M059J (cell line): Measurements from ENCODE around the gene CA10. TPM values are rescaled to one million over a fixed set of nuclear protein-coding genes. Genes with fewer than 3 reads are reported as not detected.

Experiments
- DNase-seq: peaks from one replicate; pipeline ENCODE4 v3.0.0-alpha.2; 2012; ENCODE audit warnings: low read depth
- total RNA-seq: library from RNA; depleted of rRNA; stranded (reverse); fragments of >200 nt; shearing (Covaris generic); gene quantifications from 2 replicates; pipeline ENCODE4 v1.2.3, GENCODE V29; 2014

The CA10 gene
- total RNA-seq, 1 experiment from 2014 or later, result not detected

DNA sequence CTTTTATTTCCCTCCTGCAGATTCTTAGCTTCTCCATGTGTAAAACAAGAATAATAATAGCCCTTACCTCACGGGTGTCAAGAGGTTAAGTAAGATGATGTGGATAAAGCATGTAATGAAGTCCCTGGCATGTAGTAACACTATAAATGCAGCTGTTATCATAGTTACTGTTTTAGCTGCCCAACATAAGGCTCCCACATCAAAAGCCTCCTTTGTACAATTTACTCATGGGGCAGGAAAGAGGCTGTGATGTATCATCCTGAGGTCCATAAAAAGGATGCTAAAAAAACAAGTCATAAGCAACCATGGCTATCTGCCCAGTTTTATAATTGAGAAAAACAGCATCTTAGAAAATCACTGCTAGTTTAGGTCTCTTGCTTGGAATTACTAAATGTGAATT, 339.7 kb downstream of the CA10 start:
- DNase-seq, result peak; percentile 25

DNA sequence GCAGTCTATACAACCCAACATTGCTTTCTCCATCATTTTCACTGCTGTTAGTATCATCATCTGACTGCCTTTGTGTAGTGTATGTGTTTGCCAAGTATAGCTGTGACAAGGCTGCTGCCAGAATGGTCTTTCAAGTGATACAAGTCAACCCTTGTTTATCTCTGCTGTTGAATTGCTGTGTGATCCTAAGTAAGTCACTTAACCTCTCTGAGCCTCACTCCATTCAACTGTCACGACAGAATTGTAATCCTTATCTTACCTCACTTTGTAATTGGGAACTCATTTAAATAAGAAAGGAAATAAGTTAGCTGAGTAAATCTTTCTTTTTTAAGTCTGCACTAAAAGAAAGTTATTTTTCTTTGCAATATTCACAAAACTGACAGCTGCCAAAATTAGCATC, 340.6 kb downstream of the CA10 start:
- no peak for DNase-seq

DNA sequence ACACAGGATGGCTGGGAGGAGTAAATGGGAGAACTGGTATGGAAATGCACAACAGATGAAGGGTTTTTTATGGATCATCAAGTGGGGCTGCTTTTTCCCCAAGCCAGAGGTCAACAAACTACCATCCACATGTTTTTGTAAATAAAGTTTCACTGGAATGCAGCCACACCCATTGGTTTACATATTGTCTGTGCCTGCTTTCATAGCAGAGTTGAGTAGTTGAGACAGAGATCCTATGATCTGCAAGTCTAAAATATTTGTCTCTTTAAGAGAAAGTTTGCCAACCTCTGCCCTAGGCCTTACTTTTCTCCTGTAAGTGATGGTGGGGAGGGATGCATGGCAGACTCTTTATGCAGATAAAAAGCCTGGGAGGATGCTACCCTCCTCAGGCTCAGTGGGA, 341.4 kb downstream of the CA10 start:
- DNase-seq, result no peak

DNA sequence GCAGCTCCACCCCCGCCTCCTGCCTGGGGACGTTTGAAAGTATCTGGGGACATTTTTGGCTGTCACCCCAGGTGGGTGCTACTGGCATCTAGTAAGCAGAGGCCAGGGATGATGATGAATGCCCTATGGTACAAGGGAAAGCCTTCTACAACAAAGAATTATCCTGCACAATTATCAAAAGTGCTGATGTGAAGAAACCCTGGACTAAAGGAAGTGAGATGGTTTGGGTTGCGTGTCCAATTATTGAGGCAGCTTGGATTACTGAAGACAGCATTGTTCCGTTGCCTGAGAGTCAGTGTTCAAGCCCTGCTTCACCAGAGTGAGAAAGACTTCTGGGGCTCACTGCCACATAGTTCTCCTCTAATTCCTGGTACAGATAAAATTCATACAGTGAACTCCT, 343.4 kb downstream of the CA10 start:
- no peak for DNase-seq

DNA sequence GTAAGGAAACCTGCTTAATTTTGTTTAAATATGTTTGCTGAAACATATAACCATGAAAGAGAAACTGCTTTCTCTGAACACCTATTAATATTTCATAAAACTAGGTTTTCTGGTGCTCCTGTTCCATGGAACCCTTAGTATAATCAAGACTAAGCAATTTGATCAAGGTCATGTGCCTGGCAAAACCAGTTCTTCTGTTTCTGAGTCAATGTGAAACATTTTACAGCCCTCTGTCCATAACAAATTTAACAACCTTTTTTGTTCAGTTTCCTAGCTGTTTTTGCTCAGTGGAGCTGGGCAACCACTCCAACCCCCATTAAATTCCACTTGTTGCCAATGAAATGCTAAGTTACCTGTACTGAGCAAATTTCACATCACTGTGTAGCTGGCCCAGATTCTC, 344.0 kb downstream of the CA10 start:
- DNase-seq, result no peak

DNA sequence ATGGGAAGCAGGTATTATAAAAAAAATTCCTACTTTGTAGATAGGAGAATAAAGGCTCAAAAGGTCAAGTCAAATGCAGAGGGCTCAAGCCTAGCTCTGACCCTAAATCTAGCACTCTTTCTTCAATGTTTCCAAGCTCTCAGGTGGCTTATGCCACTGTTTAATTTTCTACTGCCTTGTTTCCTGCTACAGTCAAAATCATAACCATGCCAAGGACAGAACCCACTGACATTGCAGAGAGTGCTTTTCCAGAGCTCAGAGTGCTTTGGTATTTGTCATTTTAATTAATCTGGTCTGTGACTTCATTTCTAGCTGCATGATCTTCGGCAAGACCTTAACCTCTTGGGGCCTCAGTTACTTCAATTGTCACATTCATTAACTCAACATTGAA, 344.7 kb downstream of the CA10 start:
- DNase-seq, result no peak

DNA sequence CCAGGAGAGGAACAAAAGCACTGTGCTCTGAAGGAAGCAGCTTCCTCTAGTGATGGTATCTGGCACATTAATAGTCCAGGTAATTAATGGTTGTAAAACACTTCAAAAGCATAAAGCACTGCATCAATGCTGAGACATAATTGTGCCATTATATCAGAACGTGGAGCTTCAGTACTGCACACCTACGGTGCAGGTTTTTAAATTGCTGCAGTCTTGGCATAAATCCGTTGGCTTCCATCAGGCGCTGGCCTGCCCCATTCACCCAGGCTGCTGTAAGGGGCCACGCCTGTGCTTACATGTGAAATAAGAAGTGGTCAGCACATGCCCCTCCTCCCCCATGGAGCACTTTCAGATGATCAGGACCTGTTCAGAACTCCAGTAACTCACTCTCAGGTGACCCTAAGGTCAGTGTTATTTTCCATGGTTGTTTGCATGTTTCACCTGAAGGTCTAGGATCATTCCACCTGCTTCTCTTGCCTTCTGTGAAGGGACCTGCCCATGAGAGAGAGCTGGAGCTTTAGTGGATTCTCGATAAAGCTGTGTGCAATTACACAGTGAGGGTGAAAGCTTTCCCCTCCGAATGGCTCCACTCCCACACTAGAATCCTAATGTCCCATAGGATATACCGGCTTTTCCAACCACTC, 345.3 kb downstream of the CA10 start:
- DNase-seq, result no peak

- no peak for DNase-seq
Observed at GRCh38 chr17:51807460-51807859, 351.1 kb downstream of the CA10 start.

DNA sequence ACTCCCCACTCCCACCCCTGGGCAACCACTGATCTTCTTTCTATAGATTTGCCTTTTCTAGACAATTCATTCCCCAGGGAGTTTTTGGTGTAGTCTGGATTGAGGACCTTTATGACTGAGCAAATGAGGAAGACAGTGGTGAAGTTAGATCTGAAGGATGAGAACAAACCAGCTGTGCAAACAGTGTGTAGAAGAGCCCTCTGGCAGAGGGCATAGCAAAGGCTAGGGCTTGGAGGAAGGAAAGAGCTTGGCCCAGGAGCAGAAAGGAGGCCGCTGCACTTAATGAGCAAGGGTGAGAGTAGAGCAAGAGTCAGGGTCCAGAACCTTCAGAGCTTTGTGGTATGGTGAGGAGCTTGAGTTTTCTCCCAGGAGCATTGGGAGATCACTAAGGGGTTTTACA, 352.7 kb downstream of the CA10 start:
- no peak for DNase-seq

DNA sequence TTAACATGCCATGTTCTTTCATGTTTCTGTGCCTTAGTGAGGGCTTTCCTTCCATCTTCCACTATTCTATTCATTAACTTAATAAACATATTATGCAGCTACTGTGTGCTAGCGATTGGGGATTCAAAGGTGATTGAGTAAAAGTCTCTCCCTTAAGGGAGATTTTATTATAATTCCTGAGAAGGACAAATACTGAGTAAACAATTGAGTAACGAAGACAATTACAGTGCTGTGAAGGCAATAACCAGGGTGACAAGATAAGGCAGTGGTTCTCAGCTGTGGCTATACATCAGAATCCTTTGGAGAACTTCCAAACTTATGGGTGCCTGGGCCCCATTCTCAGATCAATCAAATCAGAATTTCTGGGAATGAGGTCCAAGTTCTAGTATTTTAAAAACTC, 353.3 kb downstream of the CA10 start:
- DNase-seq, result no peak

DNA sequence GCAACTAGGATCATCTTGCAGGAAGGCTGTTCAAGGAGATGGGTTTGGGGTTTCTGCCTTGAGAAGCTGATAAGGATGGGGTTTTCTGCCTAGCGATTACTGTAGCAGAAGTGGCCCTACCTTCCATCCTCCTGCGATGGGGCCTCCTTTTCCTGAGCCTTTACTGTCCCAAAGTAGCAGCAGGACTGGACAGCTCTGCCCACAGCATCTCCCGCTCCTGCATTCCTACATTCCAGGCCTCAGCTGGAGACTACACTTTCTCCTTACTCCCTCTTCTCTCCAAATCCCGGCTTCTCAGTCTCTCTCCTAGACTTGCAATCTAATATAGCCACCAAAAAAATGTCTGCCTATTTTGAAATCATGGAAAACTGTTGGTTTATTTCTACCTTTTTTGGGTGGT, 355.4 kb downstream of the CA10 start:
- DNase-seq, result no peak

GRCh38 chr17:51802544-51802943, 356.0 kb downstream of the CA10 start:
- no peak for DNase-seq

GRCh38 chr17:51801626-51802025, 356.9 kb downstream of the CA10 start:
- DNase-seq, result no peak

DNA sequence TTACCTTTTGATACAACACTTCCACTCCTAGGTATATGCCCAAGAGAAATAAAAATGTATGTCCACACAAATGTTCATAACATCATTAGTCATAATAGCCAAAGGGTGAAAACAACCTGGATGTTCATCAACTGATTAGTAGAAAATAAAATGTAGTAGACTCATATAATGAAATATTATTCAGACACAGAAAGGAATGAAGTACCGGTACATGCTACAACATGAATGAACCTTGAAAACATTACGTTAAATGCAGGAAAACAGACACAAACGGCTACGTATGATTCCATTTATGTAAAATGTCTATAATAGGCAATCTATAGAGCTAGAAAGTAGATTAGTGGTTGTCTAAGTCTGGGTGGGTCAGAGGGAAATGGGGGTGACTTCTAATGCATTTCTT, 358.5 kb downstream of the CA10 start:
- no peak for DNase-seq

DNA sequence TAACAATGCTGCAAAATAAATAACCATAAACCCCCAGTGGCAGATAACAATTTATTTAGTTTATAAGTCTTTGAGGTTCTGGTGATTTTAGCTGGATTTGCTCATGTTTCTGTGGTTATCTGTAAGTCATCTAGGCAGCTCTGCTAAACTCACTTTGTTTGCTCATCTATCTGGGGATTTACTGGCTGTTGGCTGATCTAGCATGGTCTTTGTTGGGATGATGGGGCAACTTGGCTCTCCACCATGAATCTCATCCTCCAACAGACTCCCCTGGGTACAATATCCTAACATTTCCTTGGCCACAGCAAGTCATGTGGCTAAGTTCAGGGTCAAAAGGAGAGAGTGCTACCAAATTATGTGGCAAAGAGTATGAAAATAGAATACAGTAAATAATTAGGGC, 359.3 kb downstream of the CA10 start:
- no peak for DNase-seq

- no peak for DNase-seq
Observed at GRCh38 chr17:51797150-51797549, 361.4 kb downstream of the CA10 start.

DNA sequence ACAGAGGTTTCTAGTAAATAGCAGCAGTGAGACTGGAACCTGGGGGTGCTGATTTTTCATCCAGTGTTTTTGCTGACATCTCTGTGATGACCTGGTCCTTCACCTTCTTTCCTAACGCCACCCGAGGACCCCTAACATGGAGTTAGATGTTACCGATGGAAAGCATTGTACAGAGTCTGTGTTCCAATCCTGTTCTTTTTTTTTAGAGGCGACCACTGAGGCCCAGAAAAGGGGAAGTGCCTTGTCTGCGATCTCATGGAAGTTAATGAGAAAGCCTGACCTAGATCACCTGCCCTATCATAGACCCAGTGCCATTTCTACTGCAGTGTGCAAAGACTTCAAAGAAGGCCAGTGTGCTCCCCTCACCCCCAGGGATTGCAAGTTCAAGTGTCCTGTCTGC, 362.5 kb downstream of the CA10 start:
- no peak for DNase-seq

DNA sequence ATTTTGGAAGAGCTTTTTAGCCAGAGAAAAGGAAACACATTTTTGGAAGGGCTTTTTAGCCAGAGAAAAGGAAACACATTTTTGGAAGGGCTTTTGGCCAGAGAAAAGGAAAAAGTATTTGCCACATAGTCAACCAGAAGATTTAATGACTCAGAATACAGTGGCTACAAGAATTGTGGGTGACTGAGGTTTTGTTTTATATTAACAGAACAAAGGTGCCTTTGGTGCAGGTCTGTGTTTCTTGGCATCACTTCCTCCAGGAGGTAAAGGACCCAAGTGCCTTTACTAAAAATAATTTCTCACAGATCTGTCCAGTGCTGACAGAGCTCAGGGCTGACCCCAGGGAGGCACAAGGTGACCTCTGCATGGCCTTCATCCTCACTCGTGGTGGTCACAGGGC, 363.1 kb downstream of the CA10 start:
- no peak for DNase-seq

DNA sequence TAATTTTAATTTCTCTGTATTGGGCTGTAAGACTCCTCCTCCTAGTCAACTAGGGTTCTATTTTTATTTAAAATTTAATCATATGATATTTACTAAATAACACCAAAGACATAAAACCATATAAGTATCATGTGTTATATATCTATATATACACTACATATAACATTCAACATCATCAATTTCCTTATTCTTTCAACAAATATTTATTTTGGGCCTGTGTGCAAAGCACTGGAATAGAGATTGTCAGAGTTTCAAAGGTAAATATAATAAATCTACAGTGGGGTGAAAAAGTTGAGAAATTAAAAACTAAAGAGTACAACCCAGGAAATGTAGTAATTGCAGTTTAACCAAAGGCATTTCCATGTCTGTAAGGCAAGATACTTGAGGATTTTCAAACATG, 364.0 kb downstream of the CA10 start:
- DNase-seq, result no peak

GRCh38 chr17:51793686-51794085, 364.8 kb downstream of the CA10 start:
- DNase-seq, result no peak

DNA sequence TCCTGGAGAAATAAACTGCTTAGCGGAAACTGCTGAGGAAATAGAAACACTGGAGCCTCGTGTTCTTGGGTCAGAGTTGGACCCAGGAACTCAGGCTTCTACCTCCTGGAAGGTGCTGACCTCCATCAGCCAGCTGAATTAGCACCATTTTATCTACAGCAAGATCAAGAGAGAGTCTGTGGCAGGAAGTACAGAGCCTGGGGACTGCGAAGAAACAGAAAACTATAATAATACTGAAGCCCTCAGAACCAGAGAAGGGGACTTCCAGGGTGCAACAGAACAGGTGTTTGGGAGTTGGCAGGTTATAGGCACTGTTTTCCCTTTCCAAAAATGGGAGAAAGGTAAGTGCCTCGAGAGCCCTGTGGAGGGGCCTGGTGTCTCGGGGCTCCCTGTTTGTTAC, 379.7 kb downstream of the CA10 start:
- no peak for DNase-seq

- DNase-seq, result no peak
Observed at GRCh38 chr17:51770027-51770759, 388.3 kb downstream of the CA10 start.

DNA sequence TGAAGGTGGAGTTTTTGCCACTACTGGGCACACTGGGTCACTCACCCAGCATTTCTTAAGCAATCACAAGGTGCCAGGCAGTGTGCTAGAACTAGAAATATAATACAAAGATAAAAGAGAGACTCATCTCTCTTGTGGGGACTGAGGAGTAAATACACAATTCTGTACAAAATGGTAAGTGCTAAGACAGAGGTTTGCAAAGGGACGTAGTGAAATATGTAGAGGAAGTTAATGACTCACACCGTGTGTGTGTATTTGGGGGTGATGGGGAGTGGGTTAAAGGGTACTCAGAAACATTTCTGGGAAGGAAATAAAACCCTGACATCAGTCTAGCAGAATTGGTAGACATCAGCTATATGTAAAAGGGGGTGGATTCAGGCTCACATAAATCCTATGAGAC, 389.3 kb downstream of the CA10 start:
- no peak for DNase-seq

DNA sequence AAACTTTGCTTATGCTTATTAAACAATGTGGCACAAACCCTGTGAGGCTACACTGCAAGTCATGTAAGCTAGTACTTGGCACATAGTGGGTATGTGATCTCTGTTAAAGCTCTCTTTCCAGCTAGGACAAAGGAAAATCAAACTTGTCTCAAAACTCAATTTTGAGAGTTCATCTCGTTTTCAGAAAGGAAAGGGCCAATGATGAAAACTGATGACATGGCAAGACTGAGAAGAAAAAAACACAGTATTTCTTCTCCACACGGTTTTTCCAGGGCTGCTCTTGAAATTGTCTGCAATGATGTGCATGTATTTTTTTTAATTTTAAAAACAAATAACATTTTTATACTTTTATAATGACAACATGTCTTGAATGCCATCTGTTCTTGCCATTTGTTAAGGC, 389.8 kb downstream of the CA10 start:
- no peak for DNase-seq
